GM10248 (cell line): ENCODE measurements around the gene CPPED1.

ENCODE experiments used
- CTCF ChIA-PET: fragments of 300-600 bp; sonication (Branson Sonifier 250); formaldehyde crosslinking; extraction: SDS; loops from one replicate; lab custom pipeline; 2021; ENCODE audit warnings: antibody characterized with exemption; lab: Yijun Ruan, JAX
- POLR2A ChIA-PET: fragments of 350-650 bp; sonication (Branson Sonifier 250); formaldehyde crosslinking; extraction: SDS; loops from one replicate; lab custom pipeline; 2020; ENCODE audit warnings: antibody characterized with exemption; lab: Yijun Ruan, JAX
- DNase-seq: peaks from one replicate; pipeline ENCODE4 v3.0.0; 2012; ENCODE audit errors: extremely low spot score
- CTCF ChIP-seq: IDR thresholded peaks from 2 replicates; pipeline ENCODE4 v1.5.1; 2012; ENCODE audit warnings: mild to moderate bottlenecking, low read depth; ENCODE audit errors: extremely low read depth, missing control alignments, control extremely low read depth

Gene CPPED1

DNA sequence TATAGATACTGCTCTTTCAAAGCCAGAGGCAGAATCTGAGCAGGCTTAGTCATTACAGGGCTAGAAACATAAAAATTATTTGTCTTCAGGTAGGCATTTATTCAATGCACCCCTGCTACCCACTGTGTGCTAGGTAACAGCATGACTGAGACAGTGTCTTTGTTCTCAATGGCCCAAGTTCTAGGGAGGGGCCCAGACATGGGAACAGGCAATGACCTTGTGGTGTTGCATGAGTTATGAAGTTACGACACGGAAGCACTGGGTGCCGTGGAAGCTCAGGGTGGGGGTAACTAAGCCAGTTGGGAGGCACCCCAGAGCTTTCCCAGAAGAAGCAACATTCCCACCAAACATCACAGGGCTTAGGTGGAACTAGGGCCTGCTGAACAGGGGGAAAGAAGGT lies 87.0 kb downstream of the CPPED1 start:
- no peak for DNase-seq
- POLR2A ChIA-PET: no interaction called here
- TF ChIP-seq CTCF: no peak
- CTCF ChIA-PET: interaction anchor here (1.4 kb wide), 1 partner anchor 9 kb away, joined by 3 read pairs; no protein-coding TSS in a partner anchor

DNA sequence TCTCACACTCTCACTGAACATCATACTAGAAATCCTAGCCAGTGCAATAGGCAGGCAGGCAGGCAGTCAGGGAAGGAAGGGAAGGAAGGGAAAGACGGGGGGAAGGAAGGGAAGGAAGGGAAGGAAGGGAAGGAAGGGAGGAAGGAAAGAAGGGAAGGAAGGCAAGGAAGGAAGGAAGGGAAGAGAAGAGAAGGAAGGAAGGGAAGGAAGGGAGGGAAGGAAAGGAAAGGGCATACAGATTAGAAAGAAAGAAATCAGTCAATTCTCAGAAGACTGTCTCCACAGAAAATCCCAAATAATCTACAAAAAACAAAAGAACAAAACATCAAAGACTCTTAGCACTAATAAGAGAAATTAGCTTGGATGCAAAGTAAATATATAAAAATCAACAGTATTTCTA lies 93.9 kb downstream of the CPPED1 start:
- DNase-seq: no peak
- ChIA-PET POLR2A (no interaction called here), CTCF (no interaction called here)
- TF ChIP-seq CTCF: no peak

- no peak for DNase-seq
- POLR2A ChIA-PET: no interaction called here
- CTCF ChIA-PET: interaction anchor here (0.8 to 1.7 kb wide), 4 partner anchors 9 to 958 kb away, joined by 3 read pairs; no protein-coding TSS in a partner anchor
- no peak for TF ChIP-seq CTCF
Measured at GRCh38 chr16:12708266-12708665, 95.4 kb downstream of the CPPED1 start.

DNA sequence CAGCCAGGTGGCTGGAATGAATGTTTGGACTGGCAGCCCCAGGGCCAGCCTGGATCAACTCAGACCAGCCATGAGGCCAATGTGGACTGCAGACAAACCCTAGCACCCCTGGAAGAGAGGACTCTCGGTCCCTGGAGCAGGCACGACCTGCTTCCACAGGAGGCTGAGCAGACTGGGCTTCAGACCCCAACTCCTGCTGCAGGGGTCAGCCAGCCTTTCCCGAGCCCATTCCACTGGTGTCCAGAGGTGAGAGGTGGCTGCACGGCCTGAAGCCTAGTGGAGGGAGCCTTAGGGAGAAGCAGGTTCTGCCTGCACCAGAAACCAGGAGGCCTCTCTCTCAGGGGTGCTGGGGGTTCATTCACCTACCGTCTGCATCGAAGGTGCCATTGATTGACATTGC lies 97.1 kb downstream of the CPPED1 start:
- ChIA-PET CTCF (no interaction called here), POLR2A (no interaction called here)

GRCh38 chr16:12704492-12705111 lies 99.1 kb downstream of the CPPED1 start:
- CTCF ChIA-PET: no interaction called here
- no peak for DNase-seq
- POLR2A ChIA-PET: no interaction called here
- no peak for TF ChIP-seq CTCF

More for the DNA sequence above, 97.1 kb downstream of the CPPED1 start:
- no peak for DNase-seq
- no peak for TF ChIP-seq CTCF

DNA sequence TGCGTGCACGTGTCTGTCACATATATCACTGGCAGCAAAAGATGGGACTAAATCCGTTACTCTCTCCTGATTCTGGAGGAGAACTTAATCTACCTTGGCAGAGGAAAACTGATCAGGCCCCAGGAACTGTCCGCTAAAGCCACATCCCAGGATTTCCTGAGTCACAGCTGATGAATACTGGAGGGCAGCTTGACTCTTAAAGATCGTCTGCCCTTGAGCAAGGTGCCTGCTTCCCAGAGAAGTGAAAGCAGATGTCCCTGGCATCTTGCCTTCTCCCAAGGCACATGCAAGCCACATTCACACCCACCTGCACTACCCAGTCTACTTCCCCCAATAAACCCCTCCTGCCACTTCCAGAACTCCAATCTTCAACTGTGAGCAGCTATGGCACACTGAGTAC lies 99.8 kb downstream of the CPPED1 start:
- POLR2A ChIA-PET: no interaction called here
- TF ChIP-seq CTCF: no peak
- no peak for DNase-seq
- CTCF ChIA-PET: no interaction called here
